ENCODE data around the gene PLCL1. TPM values are rescaled to one million over a fixed set of nuclear protein-coding genes. Genes with fewer than 3 reads are reported as not detected.

The PLCL1 gene
- total and polyA plus RNA-seq, 10 of the 15 experiments (the other 5 are each of a cell fraction or from before 2014, with no cell fraction given): 0.03 to 1.5 (median 0.22) TPM

GRCh38 chr2:197838579-197838978, 34.2 kb downstream of the PLCL1 start (continued):
- TF ChIP-seq YBX1 (IDR thresholded peaks at IDR 0.05): no peak

GRCh38 chr2:197839327-197839726, 34.9 kb downstream of the PLCL1 start:
- no peak for ATAC-seq
- Histone ChIP-seq H2AFZ (ENCODE audit: control insufficient read depth, low read depth, low read length) (no peak overlapping the region), H3K9me3 (replicated peaks; ENCODE audit: control insufficient read depth, insufficient read depth, low read length) (no peaks in the 10 kb centered on the region), H3K27me3 (replicated peaks in 1 of 2; ENCODE audit: control insufficient read depth in 2 of 2, insufficient read depth in 2 of 2, low read length in 1 of 2) (no peaks in the 10 kb centered on the region), H3K27ac (ENCODE audit: control insufficient read depth, insufficient read depth) (no peak overlapping the region), H3K4me3 (no peak overlapping the region), H3K36me3 (ENCODE audit: control insufficient read depth in 2 of 2, insufficient read depth in 2 of 2, low read length in 1 of 2) (no peaks in the 10 kb centered on the region), H4K20me1 (ENCODE audit: control insufficient read depth, insufficient read depth) (no peaks in the 10 kb centered on the region), H3K4me2 (ENCODE audit: control insufficient read depth, insufficient read depth) (no peak overlapping the region), H3K79me2 (ENCODE audit: control insufficient read depth, insufficient read depth, low read length) (no peaks in the 10 kb centered on the region), H3K9ac (ENCODE audit: control insufficient read depth, insufficient read depth, low read length) (no peak overlapping the region), H3K4me1 (ENCODE audit: control insufficient read depth, insufficient read depth, low read length) (no peaks in the 10 kb centered on the region)
- ChIA-PET POLR2A (no interaction called here), RAD21 (ENCODE audit: unreplicated experiment) (interaction anchor here (1.0 to 3.9 kb wide), 3 partner anchors 50 to 288 kb away, joined by 3 to 21 read pairs (median 16); no protein-coding TSS in a partner anchor), CTCF (interaction anchor here (1.0 to 5.3 kb wide), 4 partner anchors 9 to 289 kb away, joined by 3 to 30 read pairs (median 10); no protein-coding TSS in a partner anchor), SMC1A (ENCODE audit: uncharacterized antibody, unreplicated experiment) (interaction anchor here (0.7 to 4.3 kb wide), 12 partner anchors 7 to 288 kb away, joined by 3 to 35 read pairs (median 7); no protein-coding TSS in a partner anchor)
- no TSS peak for BruUV-seq (replicated peaks)
- in situ Hi-C loops (cut with MboI) (no loop called here), intact Hi-C loops (cut with micrococcal nuclease; ENCODE audit: unreplicated experiment) (no loop called here)
- 73% methylated on average over 5 of the region's 5 CpGs for WGBS (ENCODE audit: insufficient coverage, insufficient replicate concordance, low lambda C conversion rate, missing lambda C conversion rate)
- FAIRE-seq: no peak
- DNase-seq (ENCODE audit: low read depth, low spot score): no peak
- no peak for TF ChIP-seq BACH1 (IDR thresholded peaks at IDR 0.05; ENCODE audit: borderline replicate concordance)
- TF ChIP-seq ZNF687 (IDR thresholded peaks at IDR 0.05): no peak
- TF ChIP-seq FOXK2 (IDR thresholded peaks at IDR 0.05): no peak
- TF ChIP-seq ASH2L (IDR thresholded peaks at IDR 0.05; ENCODE audit: borderline replicate concordance, low read depth): no peak
- TF ChIP-seq E2F8 (IDR thresholded peaks at IDR 0.05; ENCODE audit: low read depth, partially characterized antibody): no peak
- TF ChIP-seq RELA (IDR thresholded peaks at IDR 0.05; ENCODE audit: borderline replicate concordance, partially characterized antibody): no peak
- TF ChIP-seq NFYB (IDR thresholded peaks at IDR 0.05; ENCODE audit: insufficient read depth, low read depth, low read length): no peak
- no peak for TF ChIP-seq MAX (IDR thresholded peaks at IDR 0.05; ENCODE audit: low read depth, low read length)
- no peak for TF ChIP-seq FOXM1 (IDR thresholded peaks at IDR 0.05; ENCODE audit: low read depth, low read length)
- no peak for TF ChIP-seq NFXL1 (IDR thresholded peaks at IDR 0.05; ENCODE audit: borderline replicate concordance)
- TF ChIP-seq JUND (IDR thresholded peaks at IDR 0.05; ENCODE audit: low read depth, low read length): no peak
- TF ChIP-seq MLLT1 (IDR thresholded peaks at IDR 0.05): no peak
- no peak for TF ChIP-seq ZZZ3 (IDR thresholded peaks at IDR 0.05; ENCODE audit: control insufficient read depth, insufficient read length, low read depth)
